Stimulated activated CD8-positive, alpha-beta memory T cell treated with anti-CD3 and anti-CD28 coated beads, Interleukin-2, amount 100 ng/mL, for 48 hours (primary cell): ENCODE results near the gene CPNE2.

Source experiments
- DNase-seq, 2 donors: peaks; one replicate each; pipeline ENCODE4 v3.0.0-alpha.2; 2020; ENCODE audit warnings: low read depth in 2 of 2

CPNE2 gene

GRCh38 chr16:57144027-57144426 lies 51.6 kb downstream of the CPNE2 start:
- DNase-seq, result no peak

- DNase-seq, result no peak
Observed at GRCh38 chr16:57145046-57146021, 53.0 kb downstream of the CPNE2 start.

- DNase-seq, result no peak
Observed at GRCh38 chr16:57146040-57146647, 53.8 kb downstream of the CPNE2 start.

- DNase-seq, result no peak
Observed at GRCh38 chr16:57146735-57147134, 54.4 kb downstream of the CPNE2 start.

GRCh38 chr16:57147381-57148221 lies 55.2 kb downstream of the CPNE2 start:
- no peak for DNase-seq

GRCh38 chr16:57148481-57148880 lies 56.1 kb downstream of the CPNE2 start:
- DNase-seq, result no peak

- DNase-seq, result no peak
Observed at GRCh38 chr16:57149391-57149790, 57.0 kb downstream of the CPNE2 start.

GRCh38 chr16:57150682-57151330 lies 58.4 kb downstream of the CPNE2 start:
- DNase-seq, result no peak

GRCh38 chr16:57151369-57151768 lies 59.0 kb downstream of the CPNE2 start:
- no peak for DNase-seq

GRCh38 chr16:57152096-57153093 lies 60.0 kb downstream of the CPNE2 start:
- no peak for DNase-seq

GRCh38 chr16:57153841-57154240 lies 61.5 kb downstream of the CPNE2 start:
- no peak for DNase-seq

- DNase-seq, result no peak
Observed at GRCh38 chr16:57155702-57156350, 63.4 kb downstream of the CPNE2 start.

GRCh38 chr16:57156351-57156703 lies 63.9 kb downstream of the CPNE2 start:
- no peak for DNase-seq

- DNase-seq, result no peak
Observed at GRCh38 chr16:57157533-57157932, 65.2 kb downstream of the CPNE2 start.

- DNase-seq, result no peak
Observed at GRCh38 chr16:57159447-57159846, 67.1 kb downstream of the CPNE2 start.

GRCh38 chr16:57163842-57164241 lies 71.5 kb downstream of the CPNE2 start:
- no peak for DNase-seq

GRCh38 chr16:57165483-57165882 lies 73.1 kb downstream of the CPNE2 start:
- DNase-seq, result no peak

GRCh38 chr16:57165938-57166337 lies 73.6 kb downstream of the CPNE2 start:
- DNase-seq, result no peak

GRCh38 chr16:57166451-57166850 lies 74.1 kb downstream of the CPNE2 start:
- no peak for DNase-seq

- no peak for DNase-seq
Observed at GRCh38 chr16:57166951-57167350, 74.6 kb downstream of the CPNE2 start.
